Liver (tissue), 3 donors: ENCODE data around the gene USP9X.
A peak's percentile ranks its signal among the peaks of the same experiment; 100 is the strongest.

ENCODE experiments used
- CTCF ChIP-seq: fragments of 150-350 bp; IDR thresholded peaks from 2 replicates; pipeline ENCODE4 v1.5.1; 2017; ENCODE audit warnings: improper control_type of control experiment, low read depth, low read length; ENCODE audit not compliant: missing input control
- RAD21 ChIP-seq, 2 donors: IDR thresholded peaks; 2 replicates each; pipeline ENCODE4 v1.6.1; 2016; ENCODE audit warnings: antibody characterized with exemption in 2 of 2, mild to moderate bottlenecking in 2 of 2
- TAF1 ChIP-seq: conservative IDR thresholded peaks from 2 replicates; pipeline ENCODE4 v1.6.1; 2016; ENCODE audit warnings: antibody characterized with exemption, mild to moderate bottlenecking
- ZBTB33 ChIP-seq: IDR thresholded peaks from 2 replicates; pipeline ENCODE4 v1.6.1; 2016; ENCODE audit warnings: antibody characterized with exemption
- donor health status: healthy.
- donor health status: healthy.

GRCh38 chrX:41084044-41084892, 977 bp upstream of the USP9X start:
- no peak for TF ChIP-seq CTCF
- peak; percentile 19 for TF ChIP-seq ZBTB33
- peak; percentile 62 for TF ChIP-seq TAF1
- TF ChIP-seq RAD21 (IDR thresholded peaks at IDR 0.05) = peak in 1 of 2 donors; percentile 45
